Measurements from ENCODE around the gene SIK2. TPM values are rescaled to one million over a fixed set of nuclear protein-coding genes. Genes with fewer than 3 reads are reported as not detected.

SIK2 gene
- polyA plus RNA-seq, 1 donor from 2014 or later, result 9.0 TPM

DNA sequence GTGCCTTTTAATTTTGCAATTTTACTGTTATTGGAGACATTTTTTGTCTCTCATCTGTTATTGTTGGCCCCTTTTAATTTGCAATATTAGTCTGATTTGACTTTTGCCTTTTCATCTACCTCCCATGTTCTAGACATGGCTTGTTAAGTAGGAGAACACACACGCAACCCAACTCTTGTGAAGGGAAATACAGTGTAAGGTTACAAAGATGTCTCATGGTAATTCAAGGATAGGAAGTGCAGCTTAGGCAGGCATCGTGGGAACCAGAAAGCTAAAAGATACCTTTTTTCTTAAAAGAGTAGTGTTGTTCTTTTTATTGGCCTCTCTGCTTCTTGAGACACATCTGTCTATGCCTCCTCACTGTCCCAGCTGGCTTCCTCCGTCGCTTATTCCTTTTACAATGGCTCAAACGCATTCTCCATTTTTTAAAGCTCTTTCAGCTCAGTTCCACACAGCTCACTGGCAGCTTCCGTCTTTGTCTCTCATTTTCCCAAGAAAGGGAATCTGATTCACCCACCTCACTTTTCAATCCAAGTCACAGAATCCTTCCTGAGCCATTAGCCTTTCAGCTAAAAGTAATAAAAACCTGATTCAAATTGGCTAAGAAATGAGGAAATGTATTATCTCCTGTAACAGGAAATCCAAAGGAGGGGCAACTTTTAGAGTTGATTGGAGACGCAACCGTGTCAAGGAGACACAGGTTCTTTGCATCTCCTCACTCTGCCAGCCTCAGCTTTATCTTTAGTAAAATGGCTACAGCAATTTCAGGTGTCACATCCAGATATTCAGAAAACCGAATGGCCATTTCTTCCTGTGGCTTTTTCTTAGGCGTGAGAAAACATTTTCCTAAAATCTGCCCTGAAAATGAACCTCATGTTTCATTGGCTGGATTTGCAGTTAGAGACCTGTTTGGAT is 57.2 kb downstream of the SIK2 start:
- Histone ChIP-seq H3K27ac (ENCODE audit: low read length) (no peak overlapping the region), H4K20me1 (ENCODE audit: insufficient read depth) (no peaks in the 10 kb centered on the region), H3K36me3 (ENCODE audit: insufficient read depth, low read length) (no peaks in the 10 kb centered on the region), H3K27me3 (ENCODE audit: insufficient read depth, low read depth, low read length) (no peaks in the 10 kb centered on the region), H3K4me2 (ENCODE audit: low read length) (no peak overlapping the region), H3K9ac (ENCODE audit: low read length) (no peak overlapping the region), H2AFZ (ENCODE audit: low read depth, low read length) (no peak overlapping the region), H3K9me2 (ENCODE audit: insufficient read depth, low read length) (no peaks in the 10 kb centered on the region), H3F3A (ENCODE audit: insufficient read depth, low read length, poor library complexity, severe bottlenecking) (no peaks in the 10 kb centered on the region), H3K79me2 (replicated peaks; ENCODE audit: insufficient read depth, low read length) (no peaks in the 10 kb centered on the region), H3K9me3 (ENCODE audit: low read length) (no peaks in the 10 kb centered on the region), H3K4me3 (ENCODE audit: low read length) (no peak overlapping the region)
- TF ChIP-seq, protein P1, sequence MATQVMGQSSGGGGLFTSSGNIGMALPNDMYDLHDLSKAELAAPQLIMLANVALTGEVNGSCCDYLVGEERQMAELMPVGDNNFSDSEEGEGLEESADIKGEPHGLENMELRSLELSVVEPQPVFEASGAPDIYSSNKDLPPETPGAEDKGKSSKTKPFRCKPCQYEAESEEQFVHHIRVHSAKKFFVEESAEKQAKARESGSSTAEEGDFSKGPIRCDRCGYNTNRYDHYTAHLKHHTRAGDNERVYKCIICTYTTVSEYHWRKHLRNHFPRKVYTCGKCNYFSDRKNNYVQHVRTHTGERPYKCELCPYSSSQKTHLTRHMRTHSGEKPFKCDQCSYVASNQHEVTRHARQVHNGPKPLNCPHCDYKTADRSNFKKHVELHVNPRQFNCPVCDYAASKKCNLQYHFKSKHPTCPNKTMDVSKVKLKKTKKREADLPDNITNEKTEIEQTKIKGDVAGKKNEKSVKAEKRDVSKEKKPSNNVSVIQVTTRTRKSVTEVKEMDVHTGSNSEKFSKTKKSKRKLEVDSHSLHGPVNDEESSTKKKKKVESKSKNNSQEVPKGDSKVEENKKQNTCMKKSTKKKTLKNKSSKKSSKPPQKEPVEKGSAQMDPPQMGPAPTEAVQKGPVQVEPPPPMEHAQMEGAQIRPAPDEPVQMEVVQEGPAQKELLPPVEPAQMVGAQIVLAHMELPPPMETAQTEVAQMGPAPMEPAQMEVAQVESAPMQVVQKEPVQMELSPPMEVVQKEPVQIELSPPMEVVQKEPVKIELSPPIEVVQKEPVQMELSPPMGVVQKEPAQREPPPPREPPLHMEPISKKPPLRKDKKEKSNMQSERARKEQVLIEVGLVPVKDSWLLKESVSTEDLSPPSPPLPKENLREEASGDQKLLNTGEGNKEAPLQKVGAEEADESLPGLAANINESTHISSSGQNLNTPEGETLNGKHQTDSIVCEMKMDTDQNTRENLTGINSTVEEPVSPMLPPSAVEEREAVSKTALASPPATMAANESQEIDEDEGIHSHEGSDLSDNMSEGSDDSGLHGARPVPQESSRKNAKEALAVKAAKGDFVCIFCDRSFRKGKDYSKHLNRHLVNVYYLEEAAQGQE (IDR thresholded peaks at IDR 0.05; ENCODE audit: borderline replicate concordance), result no peak
- TF ChIP-seq RAD21 (conservative IDR thresholded peaks at IDR 0.05) (no peak), MXI1 (conservative IDR thresholded peaks at IDR 0.05; ENCODE audit: poor library complexity, severe bottlenecking) (no peak), POLR2AphosphoS5 (IDR thresholded peaks at IDR 0.05) (no peak), SMC3 (conservative IDR thresholded peaks at IDR 0.05; ENCODE audit: poor library complexity) (no peak), TAF1 (IDR thresholded peaks at IDR 0.05; ENCODE audit: low read depth) (no peak), EP300 (conservative IDR thresholded peaks at IDR 0.05; ENCODE audit: poor library complexity, severe bottlenecking) (no peak), EZH2 (IDR thresholded peaks at IDR 0.05; ENCODE audit: borderline replicate concordance, insufficient read depth, low read length, poor library complexity, severe bottlenecking) (no peak)
- TF ChIP-seq, protein P2, sequence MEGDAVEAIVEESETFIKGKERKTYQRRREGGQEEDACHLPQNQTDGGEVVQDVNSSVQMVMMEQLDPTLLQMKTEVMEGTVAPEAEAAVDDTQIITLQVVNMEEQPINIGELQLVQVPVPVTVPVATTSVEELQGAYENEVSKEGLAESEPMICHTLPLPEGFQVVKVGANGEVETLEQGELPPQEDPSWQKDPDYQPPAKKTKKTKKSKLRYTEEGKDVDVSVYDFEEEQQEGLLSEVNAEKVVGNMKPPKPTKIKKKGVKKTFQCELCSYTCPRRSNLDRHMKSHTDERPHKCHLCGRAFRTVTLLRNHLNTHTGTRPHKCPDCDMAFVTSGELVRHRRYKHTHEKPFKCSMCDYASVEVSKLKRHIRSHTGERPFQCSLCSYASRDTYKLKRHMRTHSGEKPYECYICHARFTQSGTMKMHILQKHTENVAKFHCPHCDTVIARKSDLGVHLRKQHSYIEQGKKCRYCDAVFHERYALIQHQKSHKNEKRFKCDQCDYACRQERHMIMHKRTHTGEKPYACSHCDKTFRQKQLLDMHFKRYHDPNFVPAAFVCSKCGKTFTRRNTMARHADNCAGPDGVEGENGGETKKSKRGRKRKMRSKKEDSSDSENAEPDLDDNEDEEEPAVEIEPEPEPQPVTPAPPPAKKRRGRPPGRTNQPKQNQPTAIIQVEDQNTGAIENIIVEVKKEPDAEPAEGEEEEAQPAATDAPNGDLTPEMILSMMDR (IDR thresholded peaks at IDR 0.05; ENCODE audit: poor library complexity, severe bottlenecking), result no peak

DNA sequence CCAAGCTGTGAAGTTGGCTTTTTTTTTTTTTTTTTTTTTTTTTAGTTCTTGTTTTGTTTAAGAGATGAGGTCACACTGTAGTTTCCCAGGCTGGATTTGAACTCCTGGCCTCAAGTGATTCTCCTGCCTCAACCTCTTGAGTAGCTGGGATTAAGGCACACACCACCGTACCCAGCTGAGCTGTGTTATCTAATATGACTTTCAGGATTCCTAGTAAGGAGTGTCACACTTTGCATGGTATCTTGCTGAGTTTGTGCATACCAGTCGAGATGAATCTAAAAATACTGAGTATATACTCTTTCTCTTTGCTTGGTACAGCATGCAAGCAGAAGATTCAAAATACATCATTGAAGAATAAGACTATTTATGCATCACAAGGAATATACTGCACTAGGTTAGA is 58.6 kb downstream of the SIK2 start:
- no peak overlapping the region for H2AFZ ChIP-seq (ENCODE audit: low read depth, low read length)
- H3K27me3 ChIP-seq (ENCODE audit: insufficient read depth, low read depth, low read length), result no peaks in the 10 kb centered on the region
- no peaks in the 10 kb centered on the region for H3K36me3 ChIP-seq (ENCODE audit: insufficient read depth, low read length)
- H3K27ac ChIP-seq (ENCODE audit: low read length), result no peak overlapping the region
- no peaks in the 10 kb centered on the region for H3K79me2 ChIP-seq (replicated peaks; ENCODE audit: insufficient read depth, low read length)
- no peaks in the 10 kb centered on the region for H4K20me1 ChIP-seq (ENCODE audit: insufficient read depth)
- no peak overlapping the region for H3K9ac ChIP-seq (ENCODE audit: low read length)
- TF ChIP-seq RAD21 (conservative IDR thresholded peaks at IDR 0.05) (no peak), EZH2 (IDR thresholded peaks at IDR 0.05; ENCODE audit: borderline replicate concordance, insufficient read depth, low read length, poor library complexity, severe bottlenecking) (no peak), SMC3 (conservative IDR thresholded peaks at IDR 0.05; ENCODE audit: poor library complexity) (no peak), POLR2AphosphoS5 (IDR thresholded peaks at IDR 0.05) (no peak), EP300 (conservative IDR thresholded peaks at IDR 0.05; ENCODE audit: poor library complexity, severe bottlenecking) (no peak), TAF1 (IDR thresholded peaks at IDR 0.05; ENCODE audit: low read depth) (no peak)
- TF ChIP-seq, protein P2 (IDR thresholded peaks at IDR 0.05; ENCODE audit: poor library complexity, severe bottlenecking), result no peak
- TF ChIP-seq, protein P1 (IDR thresholded peaks at IDR 0.05; ENCODE audit: borderline replicate concordance), result no peak
- H3K9me3 ChIP-seq (ENCODE audit: low read length), result no peaks in the 10 kb centered on the region
- no peak overlapping the region for H3K4me3 ChIP-seq (ENCODE audit: low read length)
- no peaks in the 10 kb centered on the region for H3K9me2 ChIP-seq (ENCODE audit: insufficient read depth, low read length)
- no peak overlapping the region for H3K4me2 ChIP-seq (ENCODE audit: low read length)
- no peaks in the 10 kb centered on the region for H3F3A ChIP-seq (ENCODE audit: insufficient read depth, low read length, poor library complexity, severe bottlenecking)

All from neural cell (in vitro differentiated cells).